GM12892 (cell line): ENCODE measurements around the gene ASXL2.

Experiments used
- POLR2A ChIP-seq: IDR thresholded peaks from 2 replicates; pipeline ENCODE4 v1.6.1; 2011; ENCODE audit warnings: low read depth, low read length, control low read depth
- POLR2AphosphoS5 ChIP-seq: IDR thresholded peaks from 2 replicates; pipeline ENCODE4 v1.6.1; 2011; ENCODE audit warnings: low read depth, low read length, control low read depth
- TAF1 ChIP-seq: IDR thresholded peaks from 2 replicates; pipeline ENCODE4 v1.6.1; 2011; ENCODE audit warnings: low read depth, mild to moderate bottlenecking, control low read depth, low read length, borderline replicate concordance

DNA sequence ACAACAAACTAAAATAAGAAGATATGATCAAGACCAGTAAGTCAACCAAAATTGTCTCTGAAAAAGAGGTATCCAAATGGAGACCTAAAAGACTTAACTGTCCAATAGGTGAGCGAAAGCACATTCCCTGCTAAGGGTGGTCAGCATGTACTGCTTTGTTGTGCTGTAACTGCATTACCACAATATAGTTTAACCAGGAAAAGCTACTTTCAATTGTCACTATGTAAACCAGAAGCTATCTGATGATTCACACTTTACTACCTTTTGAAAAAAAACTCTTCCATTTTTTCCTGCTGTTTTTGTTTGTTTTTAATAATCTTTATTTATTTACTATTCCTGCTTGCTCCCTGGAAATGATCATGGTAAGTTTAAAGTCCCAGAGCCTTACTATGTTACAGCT lies 36.1 kb downstream of the ASXL2 start:
- no peak for TF ChIP-seq POLR2AphosphoS5
- no peak for TF ChIP-seq POLR2A
- no peak for TF ChIP-seq TAF1
